K562 (cell line): ENCODE data around the gene CDK14. TPM values are rescaled to one million over a fixed set of nuclear protein-coding genes. Genes with fewer than 3 reads are reported as not detected.

ENCODE experiments used
- ATAC-seq: fragments of 200-7000 bp; cut with Tn5 transposase; 3 replicates; pipeline ENCODE4 v1.9.1; 2020; ENCODE audit warnings: moderate library complexity
- BruUV-seq: library from RNA; stranded (reverse); fragments of 400-500 nt; replicated peaks from 2 replicates; lab custom pipeline; 2021; lab: Mats Ljungman, UMichigan
- CTCF ChIA-PET: fragments of 300-600 bp; formaldehyde crosslinking; extraction: SDS; loops from one replicate; lab custom pipeline; 2021; ENCODE audit warnings: low intra/inter-chr PET ratio; lab: Yijun Ruan, JAX
- POLR2A ChIA-PET: fragments of 300-600, 350-650 bp; sonication (Branson Sonifier 250); formaldehyde crosslinking; extraction: SDS; loops from one replicate; lab custom pipeline; 2021; ENCODE audit warnings: antibody characterized with exemption, inconsistent platforms; lab: Yijun Ruan, JAX
- DNase-seq, 4 experiments: peaks; one replicate each; pipeline versions ENCODE4 v3.0.0 to v3.0.0-alpha.2; 2011 to 2018; ENCODE audit warnings: low spot score in 3 of 4, mixed read lengths in 3 of 4; ENCODE audit errors: extremely low read depth in 1 of 4
- FAIRE-seq: peaks from 2 replicates; lab custom pipeline; 2011; peaks lifted over from hg19 to GRCh38; lab: Jason Lieb, UNC
- H2AFZ ChIP-seq: 2 replicates; pipeline ENCODE4 v1.6.0; 2011; ENCODE audit warnings: low read depth, low read length, control low read depth, inconsistent platforms
- H3K27ac ChIP-seq: fragments of 200-600 bp; 3 replicates; pipeline ENCODE4 v1.8.0; 2011; ENCODE audit warnings: low read depth, mild to moderate bottlenecking, control low read depth, inconsistent platforms, low read length, moderate library complexity, mixed read lengths; ENCODE audit errors: extremely low read depth
- H3K27me3 ChIP-seq, 2 experiments: fragments of 300-600 bp in 1 of 2; 2 replicates in 1 of 2; 3 replicates in 1 of 2; pipeline versions ENCODE4 v1.6.0 to v1.8.0; 2011; ENCODE audit warnings: inconsistent platforms in 2 of 2, low read length in 2 of 2, mild to moderate bottlenecking in 1 of 2, mixed read lengths in 1 of 2, moderate library complexity in 1 of 2; ENCODE audit not compliant: control insufficient read depth in 2 of 2, insufficient read depth in 2 of 2
- H3K36me3 ChIP-seq: fragments of 300-600 bp; 3 replicates; pipeline ENCODE4 v1.8.0; 2011; ENCODE audit warnings: mild to moderate bottlenecking, low read length, inconsistent platforms; ENCODE audit not compliant: control insufficient read depth, insufficient read depth
- H3K4me1 ChIP-seq, 2 experiments: fragments of 200-600 bp in 1 of 2; replicated peaks in 1 of 2; 2 replicates in 1 of 2; 3 replicates in 1 of 2; pipeline versions ENCODE4 v1.5.1 to v1.8.0; 2011; ENCODE audit warnings: inconsistent platforms in 2 of 2, low read length in 2 of 2, mild to moderate bottlenecking in 1 of 2, mixed read lengths in 1 of 2, moderate library complexity in 1 of 2; ENCODE audit not compliant: control insufficient read depth in 2 of 2, insufficient read depth in 2 of 2
- H3K4me2 ChIP-seq: 2 replicates; pipeline ENCODE4 v1.6.1; 2011; ENCODE audit warnings: low read length, control low read depth, inconsistent platforms, mixed read lengths; ENCODE audit not compliant: insufficient read depth
- H3K4me3 ChIP-seq: fragments of 200-600 bp; sonication (generic), shearing (Covaris generic); 2 replicates; pipeline ENCODE4 v1.5.1; 2016; ENCODE audit warnings: control low read depth, inconsistent platforms
- H3K79me2 ChIP-seq: fragments of 200-600 bp; 3 replicates; pipeline ENCODE4 v1.8.0; 2011; ENCODE audit warnings: low read length, inconsistent platforms; ENCODE audit not compliant: control insufficient read depth, insufficient read depth
- H3K9ac ChIP-seq, 2 experiments: 2 replicates each; pipeline versions ENCODE4 v1.6.0 to v1.6.1; 2011; ENCODE audit warnings: low read depth in 2 of 2, low read length in 2 of 2, control low read depth in 1 of 2, inconsistent platforms in 1 of 2, mild to moderate bottlenecking in 1 of 2, mixed read lengths in 1 of 2; ENCODE audit not compliant: insufficient read depth in 1 of 2
- H3K9me1 ChIP-seq: one replicate; pipeline ENCODE4 v1.6.0; 2011; ENCODE audit warnings: inconsistent platforms, mild to moderate bottlenecking, low read length, moderate library complexity; ENCODE audit not compliant: control insufficient read depth, insufficient read depth
- H3K9me3 ChIP-seq: replicated peaks from 2 replicates; pipeline ENCODE4 v1.5.1; 2011; ENCODE audit warnings: low read depth, low read length, inconsistent platforms; ENCODE audit not compliant: control insufficient read depth, insufficient read depth
- H4K20me1 ChIP-seq: replicated peaks from 2 replicates; pipeline ENCODE4 v1.6.1; 2011; ENCODE audit warnings: low read length, inconsistent platforms, mixed read lengths; ENCODE audit not compliant: control insufficient read depth, insufficient read depth
- CREB1 ChIP-seq, 2 experiments: sonication (generic) in 1 of 2; formaldehyde crosslinking in 1 of 2; IDR thresholded peaks; 2 replicates each; pipeline versions ENCODE4 v1.6.1 to v1.8.0; 2012 to 2022; ENCODE audit warnings: inconsistent platforms in 1 of 2, mild to moderate bottlenecking in 1 of 2, missing genetic modification reagents in 1 of 2, moderate library complexity in 1 of 2
- ETV1 ChIP-seq: fragments of 450-650 bp; conservative IDR thresholded peaks from 2 replicates; pipeline ENCODE4 v1.6.1; 2016; ENCODE audit warnings: missing genetic modification characterization, control low read depth, low read depth, missing compliant biosample characterization
- LEF1 ChIP-seq: fragments of 450-650 bp; IDR thresholded peaks from 2 replicates; pipeline ENCODE4 v1.6.1; 2016; ENCODE audit warnings: mild to moderate bottlenecking
- POU5F1 ChIP-seq: fragments of 150-350 bp; IDR thresholded peaks from 2 replicates; pipeline ENCODE4 v1.6.1; 2014; ENCODE audit warnings: borderline replicate concordance, low read length, low read depth, mild to moderate bottlenecking; ENCODE audit not compliant: partially characterized antibody
- TBL1XR1 ChIP-seq, 2 experiments: IDR thresholded peaks; 2 replicates each; pipeline ENCODE4 v1.6.1; 2012; ENCODE audit warnings: improper control_type of control experiment in 2 of 2, low read length in 2 of 2, mild to moderate bottlenecking in 1 of 2
- ZFP36 ChIP-seq: fragments of 150-350 bp; IDR thresholded peaks from 2 replicates; pipeline ENCODE4 v1.6.1; 2018; ENCODE audit warnings: low read length, low read depth; ENCODE audit not compliant: partially characterized antibody
- ZNF263 ChIP-seq: sonication (generic); formaldehyde crosslinking; IDR thresholded peaks from 2 replicates; pipeline ENCODE4 v1.8.0; 2022; ENCODE audit warnings: mild to moderate bottlenecking, missing genetic modification reagents, borderline replicate concordance
- ZNF511 ChIP-seq: sonication (generic); formaldehyde crosslinking; IDR thresholded peaks from 2 replicates; pipeline ENCODE4 v1.8.0; 2022; ENCODE audit warnings: mild to moderate bottlenecking, missing genetic modification reagents
- ZNF830 ChIP-seq: fragments of 250-450 bp; sonication (Bioruptor Pico); IDR thresholded peaks from 2 replicates; pipeline ENCODE4 v1.5.0; 2021; ENCODE audit warnings: mild to moderate bottlenecking
- WGBS: fragments of 100-300 bp; shearing (Covaris generic); methylation state at CpG from one replicate; pipeline ENCODE4 v1.1.6; 2016; ENCODE audit warnings: low coverage, mixed read lengths; ENCODE audit not compliant: insufficient coverage; ENCODE audit errors: missing lambda C conversion rate; 5-methylcytosine and 5-hydroxymethylcytosine counted together
- in situ Hi-C: fragments of 300-500 bp; cut with MboI; formaldehyde crosslinking; loops from 4 replicates; pipeline ENCODE4 v1.15.0; 2018; ENCODE audit warnings: inconsistent platforms, mixed read lengths
- intact Hi-C: fragments of 100-400 bp; cut with micrococcal nuclease; formaldehyde crosslinking; loops from 2 replicates; pipeline ENCODE4 v1.14.2; 2022
- polyA plus RNA-seq, 8 experiments: library from polyadenylated mRNA; depleted of rRNA in 4 of 8; stranded (reverse) in 5 of 8; unstranded in 3 of 8; fragments of >200 nt; fragmentation: Nextera tagmentation in 2 of 8; fragmentation: Illumina TruSeq in 1 of 8; extraction: Ambion mirVana in 2 of 8; extraction: Trizol in 1 of 8; gene quantifications; 2 replicates each; pipeline versions ENCODE4 v1.2.1 to v1.2.3, GENCODE V29; 2011 to 2014; ENCODE audit warnings: inconsistent platforms in 1 of 8, missing spikeins in 1 of 8
- total RNA-seq, 7 experiments: library from RNA; depleted of rRNA in 6 of 7; stranded (reverse); fragments of >200 nt in 6 of 7; fragmentation: Illumina TruSeq in 2 of 7; extraction: Trizol in 2 of 7; gene quantifications; 2 replicates each; pipeline versions ENCODE4 v1.2.1 to v1.2.3, GENCODE V29; 2011 to 2021; ENCODE audit warnings: low replicate concordance in 1 of 7
- TF ChIP-seq, protein P1 (sequence below): sonication (generic); formaldehyde crosslinking; IDR thresholded peaks from 2 replicates; pipeline ENCODE4 v1.8.0; 2023; ENCODE audit warnings: mild to moderate bottlenecking, missing genetic modification reagents
- TF ChIP-seq, protein P2 (sequence below): fragments of 450-650 bp; IDR thresholded peaks from 2 replicates; pipeline ENCODE4 v1.6.1; 2018; ENCODE audit warnings: mild to moderate bottlenecking, low read depth; ENCODE audit not compliant: partially characterized antibody

The CDK14 gene
- total and polyA plus RNA-seq, 9 of the 15 experiments (the other 6 are each of a cell fraction or from before 2014, with no cell fraction given): 0.03 to 0.91 (median 0.16) TPM

GRCh38 chr7:90916319-90916718 lies 320.2 kb downstream of the CDK14 start:
- Histone ChIP-seq H3K9ac (no peak overlapping the region), H3K79me2 (no peaks in the 10 kb centered on the region), H3K4me1 (no peaks in the 10 kb centered on the region), H3K36me3 (no peaks in the 10 kb centered on the region), H3K27ac (no peak overlapping the region), H3K9me3 (no peaks in the 10 kb centered on the region; the same call in 1 of the 2 replicates), H3K9me1 (no peaks in the 10 kb centered on the region), H2AFZ (no peak overlapping the region), H3K4me3 (no peak overlapping the region), H3K4me2 (no peak overlapping the region), H3K27me3 (no peaks in the 10 kb centered on the region), H4K20me1 (no peaks in the 10 kb centered on the region)
- in situ Hi-C loops (no loop called here), intact Hi-C loops (no loop called here)
- DNase-seq (no peak), FAIRE-seq (no peak), ATAC-seq (no peak)
- no TSS peak for BruUV-seq
- POLR2A ChIA-PET: no interaction called here
- TF ChIP-seq ZNF263 (CRISPR knock-in tag): no peak
- TF ChIP-seq POU5F1: no peak
- no peak for TF ChIP-seq ETV1 (tag)
- TF ChIP-seq LEF1: no peak
- no peak for TF ChIP-seq ZFP36
- TF ChIP-seq CREB1 (IDR thresholded peaks at IDR 0.05): no peak
- TF ChIP-seq CREB1 (CRISPR knock-in tag; IDR thresholded peaks at IDR 0.05): no peak
- no peak for TF ChIP-seq ZNF830 (CRISPR knock-in tag)
- no peak for TF ChIP-seq ZNF511
- TF ChIP-seq, protein P1, sequence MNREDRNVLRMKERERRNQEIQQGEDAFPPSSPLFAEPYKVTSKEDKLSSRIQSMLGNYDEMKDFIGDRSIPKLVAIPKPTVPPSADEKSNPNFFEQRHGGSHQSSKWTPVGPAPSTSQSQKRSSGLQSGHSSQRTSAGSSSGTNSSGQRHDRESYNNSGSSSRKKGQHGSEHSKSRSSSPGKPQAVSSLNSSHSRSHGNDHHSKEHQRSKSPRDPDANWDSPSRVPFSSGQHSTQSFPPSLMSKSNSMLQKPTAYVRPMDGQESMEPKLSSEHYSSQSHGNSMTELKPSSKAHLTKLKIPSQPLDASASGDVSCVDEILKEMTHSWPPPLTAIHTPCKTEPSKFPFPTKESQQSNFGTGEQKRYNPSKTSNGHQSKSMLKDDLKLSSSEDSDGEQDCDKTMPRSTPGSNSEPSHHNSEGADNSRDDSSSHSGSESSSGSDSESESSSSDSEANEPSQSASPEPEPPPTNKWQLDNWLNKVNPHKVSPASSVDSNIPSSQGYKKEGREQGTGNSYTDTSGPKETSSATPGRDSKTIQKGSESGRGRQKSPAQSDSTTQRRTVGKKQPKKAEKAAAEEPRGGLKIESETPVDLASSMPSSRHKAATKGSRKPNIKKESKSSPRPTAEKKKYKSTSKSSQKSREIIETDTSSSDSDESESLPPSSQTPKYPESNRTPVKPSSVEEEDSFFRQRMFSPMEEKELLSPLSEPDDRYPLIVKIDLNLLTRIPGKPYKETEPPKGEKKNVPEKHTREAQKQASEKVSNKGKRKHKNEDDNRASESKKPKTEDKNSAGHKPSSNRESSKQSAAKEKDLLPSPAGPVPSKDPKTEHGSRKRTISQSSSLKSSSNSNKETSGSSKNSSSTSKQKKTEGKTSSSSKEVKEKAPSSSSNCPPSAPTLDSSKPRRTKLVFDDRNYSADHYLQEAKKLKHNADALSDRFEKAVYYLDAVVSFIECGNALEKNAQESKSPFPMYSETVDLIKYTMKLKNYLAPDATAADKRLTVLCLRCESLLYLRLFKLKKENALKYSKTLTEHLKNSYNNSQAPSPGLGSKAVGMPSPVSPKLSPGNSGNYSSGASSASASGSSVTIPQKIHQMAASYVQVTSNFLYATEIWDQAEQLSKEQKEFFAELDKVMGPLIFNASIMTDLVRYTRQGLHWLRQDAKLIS (CRISPR knock-in tag): no peak
- TF ChIP-seq, protein P2, sequence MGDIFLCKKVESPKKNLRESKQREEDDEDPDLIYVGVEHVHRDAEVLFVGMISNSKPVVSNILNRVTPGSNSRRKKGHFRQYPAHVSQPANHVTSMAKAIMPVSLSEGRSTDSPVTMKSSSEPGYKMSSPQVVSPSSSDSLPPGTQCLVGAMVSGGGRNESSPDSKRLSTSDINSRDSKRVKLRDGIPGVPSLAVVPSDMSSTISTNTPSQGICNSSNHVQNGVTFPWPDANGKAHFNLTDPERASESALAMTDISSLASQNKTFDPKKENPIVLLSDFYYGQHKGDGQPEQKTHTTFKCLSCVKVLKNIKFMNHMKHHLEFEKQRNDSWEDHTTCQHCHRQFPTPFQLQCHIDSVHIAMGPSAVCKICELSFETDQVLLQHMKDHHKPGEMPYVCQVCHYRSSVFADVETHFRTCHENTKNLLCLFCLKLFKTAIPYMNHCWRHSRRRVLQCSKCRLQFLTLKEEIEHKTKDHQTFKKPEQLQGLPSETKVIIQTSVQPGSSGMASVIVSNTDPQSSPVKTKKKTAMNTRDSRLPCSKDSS: no peak
- no peak for TF ChIP-seq TBL1XR1 (IDR thresholded peaks at IDR 0.05; ENCODE audit: low read length in 2 of 2)
- CTCF ChIA-PET: no interaction called here
- 0% methylated on average over 4 of the region's 4 CpGs for WGBS
